Hematopoietic multipotent progenitor cell treated with erythropoietin and hydrocortisone succinate and interleukin-3 and kit ligand, for 6 days (in vitro differentiated cells): ENCODE data around the gene FSIP1.

Experiments
- DNase-seq: peaks from one replicate; pipeline ENCODE4 v3.0.0-alpha.2; 2015

The FSIP1 gene

GRCh38 chr15:39591141-39591895 is 191.3 kb downstream of the FSIP1 start:
- no peak for DNase-seq

- no peak for DNase-seq
These were observed 192.6 kb downstream of the FSIP1 start for GRCh38 chr15:39589815-39590644.

- DNase-seq, result no peak
These were observed 193.3 kb downstream of the FSIP1 start for GRCh38 chr15:39589193-39589814.

- no peak for DNase-seq
These were observed 194.0 kb downstream of the FSIP1 start for GRCh38 chr15:39588531-39589192.

GRCh38 chr15:39587731-39588530 is 194.7 kb downstream of the FSIP1 start:
- DNase-seq, result no peak

- no peak for DNase-seq
These were observed 195.4 kb downstream of the FSIP1 start for GRCh38 chr15:39587096-39587721.

- DNase-seq, result no peak
These were observed 196.1 kb downstream of the FSIP1 start for GRCh38 chr15:39586387-39587095.

GRCh38 chr15:39585871-39586301 is 196.8 kb downstream of the FSIP1 start:
- no peak for DNase-seq

GRCh38 chr15:39585389-39585841 is 197.2 kb downstream of the FSIP1 start:
- DNase-seq, result no peak

- DNase-seq, result no peak
These were observed 197.8 kb downstream of the FSIP1 start for GRCh38 chr15:39584662-39585388.

- no peak for DNase-seq
These were observed 198.4 kb downstream of the FSIP1 start for GRCh38 chr15:39584266-39584659.

- peak; percentile 37 for DNase-seq
These were observed 198.9 kb downstream of the FSIP1 start for GRCh38 chr15:39583596-39584265.

- DNase-seq, result no peak
These were observed 199.6 kb downstream of the FSIP1 start for GRCh38 chr15:39582977-39583595.

GRCh38 chr15:39582286-39582976 is 200.2 kb downstream of the FSIP1 start:
- DNase-seq, result no peak

- DNase-seq, result peak; percentile 50
These were observed 200.8 kb downstream of the FSIP1 start for GRCh38 chr15:39581793-39582285.

- peak; percentile 28 for DNase-seq
These were observed 201.3 kb downstream of the FSIP1 start for GRCh38 chr15:39581242-39581792.

GRCh38 chr15:39580485-39581241 is 202.0 kb downstream of the FSIP1 start, which contains the start of gene THBS1:
THBS1 (plus strand) TSS chr15:39581079; CDS start chr15:39581858, 779 bp downstream.
- peak; percentile 50 for DNase-seq
